Liver (tissue), 9 donors: ENCODE data around the gene ATP5MK. TPM values are rescaled to one million over a fixed set of nuclear protein-coding genes. Genes with fewer than 3 reads are reported as not detected.

Source experiments
- DNase-seq: peaks from one replicate; pipeline ENCODE4 v3.0.0-alpha.2; 2017; ENCODE audit warnings: low spot score
- H3K27ac ChIP-seq, 2 donors: one replicate each; pipeline ENCODE4 v1.7.0; 2013; ENCODE audit warnings: inconsistent platforms in 2 of 2, low read length in 2 of 2, control low read depth in 1 of 2, low read depth in 1 of 2, mild to moderate bottlenecking in 1 of 2
- H3K27me3 ChIP-seq, 4 donors: one replicate each; pipeline versions ENCODE4 v1.6.1 to v1.7.0; 2013; ENCODE audit warnings: low read length in 3 of 4, inconsistent platforms in 1 of 4, mild to moderate bottlenecking in 1 of 4, moderate library complexity in 1 of 4; ENCODE audit not compliant: control insufficient read depth in 4 of 4, insufficient read depth in 4 of 4
- H3K36me3 ChIP-seq, 4 donors: one replicate each; pipeline versions ENCODE4 v1.6.1 to v1.7.0; 2013; ENCODE audit warnings: low read length in 3 of 4, mild to moderate bottlenecking in 3 of 4, low read depth in 1 of 4, moderate library complexity in 1 of 4; ENCODE audit not compliant: control insufficient read depth in 4 of 4, insufficient read depth in 3 of 4
- H3K4me1 ChIP-seq, 4 donors: one replicate each; pipeline versions ENCODE4 v1.6.1 to v1.7.0; 2013; ENCODE audit warnings: low read length in 3 of 4, mild to moderate bottlenecking in 3 of 4, moderate library complexity in 1 of 4; ENCODE audit not compliant: control insufficient read depth in 4 of 4, insufficient read depth in 4 of 4
- H3K4me3 ChIP-seq, 3 donors: one replicate each; pipeline versions ENCODE4 v1.6.1 to v1.7.0; 2013; ENCODE audit warnings: low read length in 3 of 3, control low read depth in 1 of 3, low read depth in 1 of 3, mild to moderate bottlenecking in 1 of 3
- H3K9ac ChIP-seq, 2 donors: one replicate each; pipeline ENCODE4 v1.7.0; 2013; ENCODE audit warnings: low read length in 2 of 2, mild to moderate bottlenecking in 2 of 2, moderate library complexity in 2 of 2, control low read depth in 1 of 2, low read depth in 1 of 2
- H3K9me3 ChIP-seq, 4 donors: one replicate each; pipeline versions ENCODE4 v1.6.1 to v1.7.0; 2013; ENCODE audit warnings: low read length in 3 of 4; ENCODE audit not compliant: control insufficient read depth in 4 of 4
- EGR1 ChIP-seq, 2 donors: IDR thresholded peaks; 2 replicates each; pipeline ENCODE4 v1.6.1; 2016 to 2018; ENCODE audit warnings: antibody characterized with exemption in 2 of 2, low read depth in 2 of 2
- FOXA1 ChIP-seq: IDR thresholded peaks from 2 replicates; pipeline ENCODE4 v1.6.1; 2016; ENCODE audit warnings: antibody characterized with exemption
- HNF4A ChIP-seq, 2 donors: conservative IDR thresholded peaks; 2 replicates each; pipeline ENCODE4 v1.6.1; 2016; ENCODE audit warnings: antibody characterized with exemption in 2 of 2, mild to moderate bottlenecking in 2 of 2
- HNF4G ChIP-seq: IDR thresholded peaks from 2 replicates; pipeline ENCODE4 v1.6.1; 2016; ENCODE audit warnings: antibody characterized with exemption
- JUND ChIP-seq, 2 donors: IDR thresholded peaks; 2 replicates each; pipeline ENCODE4 v1.6.1; 2016; ENCODE audit warnings: antibody characterized with exemption in 2 of 2
- NR2F2 ChIP-seq: IDR thresholded peaks from 2 replicates; pipeline ENCODE4 v1.6.1; 2016; ENCODE audit warnings: antibody characterized with exemption
- RAD21 ChIP-seq, 2 donors: IDR thresholded peaks; 2 replicates each; pipeline ENCODE4 v1.6.1; 2016; ENCODE audit warnings: antibody characterized with exemption in 2 of 2, mild to moderate bottlenecking in 2 of 2
- RXRA ChIP-seq, 2 donors: IDR thresholded peaks; 2 replicates each; pipeline ENCODE4 v1.6.1; 2017 to 2018; ENCODE audit warnings: antibody characterized with exemption in 2 of 2, mild to moderate bottlenecking in 1 of 2
- SP1 ChIP-seq: IDR thresholded peaks from 2 replicates; pipeline ENCODE4 v1.6.1; 2018; ENCODE audit warnings: antibody characterized with exemption, mild to moderate bottlenecking
- TAF1 ChIP-seq: conservative IDR thresholded peaks from 2 replicates; pipeline ENCODE4 v1.6.1; 2016; ENCODE audit warnings: antibody characterized with exemption, mild to moderate bottlenecking
- YY1 ChIP-seq: IDR thresholded peaks from 2 replicates; pipeline ENCODE4 v1.6.1; 2016; ENCODE audit warnings: antibody characterized with exemption, mild to moderate bottlenecking
- WGBS: extraction: QIAGEN DNeasy Blood & Tissue Kit; methylation state at CpG from one replicate; pipeline ENCODE4 v1.1.7; 2013; 5-methylcytosine and 5-hydroxymethylcytosine counted together
- polyA plus RNA-seq, 2 donors: library from polyadenylated mRNA; stranded (reverse) in 1 of 2; unstranded in 1 of 2; fragments of 200-250 nt in 1 of 2; fragments of >200 nt in 1 of 2; fragmentation: Nextera tagmentation in 1 of 2; extraction: Ambion mirVana in 1 of 2; gene quantifications; one replicate each; pipeline versions ENCODE4 v1.2.1 to v1.2.3, GENCODE V29; 2013 to 2015
- total RNA-seq, 2 donors: library from RNA; depleted of rRNA; stranded (reverse); fragments of >200 nt; gene quantifications; one replicate each; pipeline ENCODE4 v1.2.3, GENCODE V29; 2014
- TF ChIP-seq, protein P1 (sequence below): fragments of 150-350 bp; IDR thresholded peaks from 2 replicates; pipeline ENCODE4 v1.5.1; 2017; ENCODE audit warnings: improper control_type of control experiment, low read depth, low read length; ENCODE audit not compliant: missing input control
- TF ChIP-seq, protein P2 (sequence below): IDR thresholded peaks from 2 replicates; pipeline ENCODE4 v1.6.1; 2016; ENCODE audit warnings: antibody characterized with exemption
- TF ChIP-seq, protein P3 (sequence below): IDR thresholded peaks from 2 replicates; pipeline ENCODE4 v1.6.1; 2016; ENCODE audit warnings: antibody characterized with exemption, mild to moderate bottlenecking
- TF ChIP-seq, protein P4 (sequence below): IDR thresholded peaks from 2 replicates; pipeline ENCODE4 v1.6.1; 2016; ENCODE audit warnings: antibody characterized with exemption
- TF ChIP-seq, protein P5 (sequence below): IDR thresholded peaks from 2 replicates; pipeline ENCODE4 v1.6.1; 2016; ENCODE audit warnings: antibody characterized with exemption
- donor health status: healthy.
- donor health status: healthy.
- donor health status: healthy.
- donor health status: healthy.
- donor health status: healthy.

The ATP5MK gene
- total and polyA plus RNA-seq, 4 donors = 74.7 to 632 (median 248) TPM

DNA sequence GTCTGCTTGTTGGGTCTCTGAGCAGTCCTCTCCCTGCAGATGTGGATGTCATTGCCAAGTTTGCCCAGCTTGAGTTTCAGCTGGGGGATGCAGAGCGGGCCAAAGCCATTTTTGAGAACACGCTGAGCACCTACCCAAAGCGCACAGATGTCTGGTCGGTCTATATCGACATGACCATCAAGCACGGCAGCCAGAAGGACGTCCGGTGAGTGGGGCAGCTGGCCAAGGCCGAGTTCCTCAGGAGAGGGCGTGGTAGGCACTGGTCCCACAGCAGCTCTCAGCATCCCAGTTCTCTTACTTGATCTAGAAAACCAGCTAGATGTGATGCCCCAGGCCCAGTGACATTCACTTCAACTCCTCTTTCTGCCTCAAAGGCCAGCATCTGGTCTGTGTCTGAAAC, 48.2 kb upstream of the ATP5MK start:
- WGBS = 95% methylated on average over 10 of the region's 10 CpGs
- DNase-seq = no peak
- Histone ChIP-seq H3K27ac (no peak overlapping the region), H3K27me3 (no peaks in the 10 kb centered on the region), H3K4me3 (no peak overlapping the region), H3K9me3 (no peaks in the 10 kb centered on the region), H3K36me3 (peaks cover 8 to 76% (median 43%) of the 10 kb centered on the region in 4 donors), H3K4me1 (no peaks in the 10 kb centered on the region), H3K9ac (no peak overlapping the region)
- TF ChIP-seq SP1 (no peak), NR2F2 (no peak), RAD21 (IDR thresholded peaks at IDR 0.05) (no peak), TAF1 (no peak)
- TF ChIP-seq, protein P1, sequence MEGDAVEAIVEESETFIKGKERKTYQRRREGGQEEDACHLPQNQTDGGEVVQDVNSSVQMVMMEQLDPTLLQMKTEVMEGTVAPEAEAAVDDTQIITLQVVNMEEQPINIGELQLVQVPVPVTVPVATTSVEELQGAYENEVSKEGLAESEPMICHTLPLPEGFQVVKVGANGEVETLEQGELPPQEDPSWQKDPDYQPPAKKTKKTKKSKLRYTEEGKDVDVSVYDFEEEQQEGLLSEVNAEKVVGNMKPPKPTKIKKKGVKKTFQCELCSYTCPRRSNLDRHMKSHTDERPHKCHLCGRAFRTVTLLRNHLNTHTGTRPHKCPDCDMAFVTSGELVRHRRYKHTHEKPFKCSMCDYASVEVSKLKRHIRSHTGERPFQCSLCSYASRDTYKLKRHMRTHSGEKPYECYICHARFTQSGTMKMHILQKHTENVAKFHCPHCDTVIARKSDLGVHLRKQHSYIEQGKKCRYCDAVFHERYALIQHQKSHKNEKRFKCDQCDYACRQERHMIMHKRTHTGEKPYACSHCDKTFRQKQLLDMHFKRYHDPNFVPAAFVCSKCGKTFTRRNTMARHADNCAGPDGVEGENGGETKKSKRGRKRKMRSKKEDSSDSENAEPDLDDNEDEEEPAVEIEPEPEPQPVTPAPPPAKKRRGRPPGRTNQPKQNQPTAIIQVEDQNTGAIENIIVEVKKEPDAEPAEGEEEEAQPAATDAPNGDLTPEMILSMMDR = no peak
- TF ChIP-seq, protein P2, sequence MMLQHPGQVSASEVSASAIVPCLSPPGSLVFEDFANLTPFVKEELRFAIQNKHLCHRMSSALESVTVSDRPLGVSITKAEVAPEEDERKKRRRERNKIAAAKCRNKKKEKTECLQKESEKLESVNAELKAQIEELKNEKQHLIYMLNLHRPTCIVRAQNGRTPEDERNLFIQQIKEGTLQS = no peak

DNA sequence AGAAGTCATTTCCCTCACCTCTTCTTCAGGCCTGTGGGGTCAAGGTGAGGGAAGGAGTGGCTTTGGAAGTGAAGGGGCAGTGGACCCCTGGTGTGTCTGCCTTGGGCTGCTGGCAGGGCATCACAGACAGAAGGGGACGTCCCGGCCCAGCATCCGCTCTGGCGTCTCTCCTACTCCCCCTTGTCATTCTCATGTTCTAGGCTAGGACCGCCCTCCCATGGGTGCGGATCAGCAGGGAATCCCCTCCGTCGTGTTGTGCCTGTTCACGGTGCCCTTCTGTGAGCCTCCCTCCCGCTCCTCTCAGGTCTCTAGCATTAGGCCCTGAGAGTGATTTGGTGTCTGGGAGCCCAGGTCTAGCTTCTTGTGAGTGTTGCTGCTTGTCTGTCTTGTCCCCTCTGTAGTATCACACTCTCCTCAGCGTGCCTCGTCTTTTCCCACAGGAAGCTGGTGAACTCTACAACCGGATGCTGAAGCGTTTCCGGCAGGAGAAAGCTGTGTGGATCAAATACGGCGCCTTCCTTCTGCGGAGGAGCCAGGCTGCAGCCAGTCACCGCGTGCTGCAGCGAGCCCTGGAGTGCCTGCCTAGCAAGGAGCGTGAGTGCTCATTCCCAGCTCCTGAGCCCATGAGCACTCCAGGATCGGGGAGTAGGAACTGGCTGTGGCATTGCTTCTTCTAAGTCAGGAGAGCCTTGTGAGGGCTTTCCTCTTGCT, 47.4 kb upstream of the ATP5MK start:
- no peak overlapping the region for H3K27ac ChIP-seq

DNA sequence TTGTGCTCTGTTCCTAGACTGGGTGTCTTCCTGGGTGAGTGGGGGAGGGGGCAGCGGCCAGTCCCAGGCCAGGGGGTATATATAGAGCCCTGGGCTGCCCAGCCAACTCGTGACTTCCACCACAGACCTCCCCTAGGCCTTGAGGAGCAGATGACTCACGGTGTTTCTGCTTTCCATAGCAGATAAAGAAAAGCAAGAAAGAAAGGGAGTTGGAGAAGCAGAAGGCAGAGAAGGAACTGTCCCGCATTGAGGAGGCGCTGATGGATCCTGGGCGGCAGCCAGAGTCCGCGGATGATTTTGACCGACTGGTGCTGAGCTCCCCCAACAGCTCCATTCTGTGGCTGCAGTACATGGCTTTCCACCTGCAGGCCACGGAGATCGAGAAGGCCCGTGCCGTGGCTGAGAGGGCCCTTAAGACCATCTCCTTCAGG, 45.8 kb upstream of the ATP5MK start:
- Histone ChIP-seq H3K4me1 (no peaks in the 10 kb centered on the region), H3K27me3 (no peaks in the 10 kb centered on the region), H3K27ac (no peak overlapping the region), H3K36me3 (peaks cover 9 to 89% (median 54%) of the 10 kb centered on the region in 4 donors), H3K9me3 (no peaks in the 10 kb centered on the region), H3K9ac (no peak overlapping the region), H3K4me3 (no peak overlapping the region)
- 92% methylated on average over 13 of the region's 13 CpGs for WGBS
- DNase-seq = no peak
- no peak for TF ChIP-seq HNF4A (conservative IDR thresholded peaks at IDR 0.05)
- TF ChIP-seq, protein P3, sequence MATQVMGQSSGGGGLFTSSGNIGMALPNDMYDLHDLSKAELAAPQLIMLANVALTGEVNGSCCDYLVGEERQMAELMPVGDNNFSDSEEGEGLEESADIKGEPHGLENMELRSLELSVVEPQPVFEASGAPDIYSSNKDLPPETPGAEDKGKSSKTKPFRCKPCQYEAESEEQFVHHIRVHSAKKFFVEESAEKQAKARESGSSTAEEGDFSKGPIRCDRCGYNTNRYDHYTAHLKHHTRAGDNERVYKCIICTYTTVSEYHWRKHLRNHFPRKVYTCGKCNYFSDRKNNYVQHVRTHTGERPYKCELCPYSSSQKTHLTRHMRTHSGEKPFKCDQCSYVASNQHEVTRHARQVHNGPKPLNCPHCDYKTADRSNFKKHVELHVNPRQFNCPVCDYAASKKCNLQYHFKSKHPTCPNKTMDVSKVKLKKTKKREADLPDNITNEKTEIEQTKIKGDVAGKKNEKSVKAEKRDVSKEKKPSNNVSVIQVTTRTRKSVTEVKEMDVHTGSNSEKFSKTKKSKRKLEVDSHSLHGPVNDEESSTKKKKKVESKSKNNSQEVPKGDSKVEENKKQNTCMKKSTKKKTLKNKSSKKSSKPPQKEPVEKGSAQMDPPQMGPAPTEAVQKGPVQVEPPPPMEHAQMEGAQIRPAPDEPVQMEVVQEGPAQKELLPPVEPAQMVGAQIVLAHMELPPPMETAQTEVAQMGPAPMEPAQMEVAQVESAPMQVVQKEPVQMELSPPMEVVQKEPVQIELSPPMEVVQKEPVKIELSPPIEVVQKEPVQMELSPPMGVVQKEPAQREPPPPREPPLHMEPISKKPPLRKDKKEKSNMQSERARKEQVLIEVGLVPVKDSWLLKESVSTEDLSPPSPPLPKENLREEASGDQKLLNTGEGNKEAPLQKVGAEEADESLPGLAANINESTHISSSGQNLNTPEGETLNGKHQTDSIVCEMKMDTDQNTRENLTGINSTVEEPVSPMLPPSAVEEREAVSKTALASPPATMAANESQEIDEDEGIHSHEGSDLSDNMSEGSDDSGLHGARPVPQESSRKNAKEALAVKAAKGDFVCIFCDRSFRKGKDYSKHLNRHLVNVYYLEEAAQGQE = no peak
- TF ChIP-seq SP1 = no peak
- TF ChIP-seq, protein P2 = no peak
- no peak for TF ChIP-seq NR2F2
- TF ChIP-seq, protein P1 = no peak
- TF ChIP-seq FOXA1 = no peak
- TF ChIP-seq YY1 = no peak
- no peak for TF ChIP-seq TAF1
- TF ChIP-seq RXRA (IDR thresholded peaks at IDR 0.05) = no peak
- TF ChIP-seq, protein P4, sequence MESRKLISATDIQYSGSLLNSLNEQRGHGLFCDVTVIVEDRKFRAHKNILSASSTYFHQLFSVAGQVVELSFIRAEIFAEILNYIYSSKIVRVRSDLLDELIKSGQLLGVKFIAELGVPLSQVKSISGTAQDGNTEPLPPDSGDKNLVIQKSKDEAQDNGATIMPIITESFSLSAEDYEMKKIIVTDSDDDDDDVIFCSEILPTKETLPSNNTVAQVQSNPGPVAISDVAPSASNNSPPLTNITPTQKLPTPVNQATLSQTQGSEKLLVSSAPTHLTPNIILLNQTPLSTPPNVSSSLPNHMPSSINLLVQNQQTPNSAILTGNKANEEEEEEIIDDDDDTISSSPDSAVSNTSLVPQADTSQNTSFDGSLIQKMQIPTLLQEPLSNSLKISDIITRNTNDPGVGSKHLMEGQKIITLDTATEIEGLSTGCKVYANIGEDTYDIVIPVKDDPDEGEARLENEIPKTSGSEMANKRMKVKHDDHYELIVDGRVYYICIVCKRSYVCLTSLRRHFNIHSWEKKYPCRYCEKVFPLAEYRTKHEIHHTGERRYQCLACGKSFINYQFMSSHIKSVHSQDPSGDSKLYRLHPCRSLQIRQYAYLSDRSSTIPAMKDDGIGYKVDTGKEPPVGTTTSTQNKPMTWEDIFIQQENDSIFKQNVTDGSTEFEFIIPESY = no peak
- TF ChIP-seq EGR1 (IDR thresholded peaks at IDR 0.05; ENCODE audit: low read depth in 2 of 2) = no peak
- no peak for TF ChIP-seq RAD21 (IDR thresholded peaks at IDR 0.05)
- TF ChIP-seq HNF4G = no peak
- no peak for TF ChIP-seq JUND (IDR thresholded peaks at IDR 0.05)

More for the DNA sequence above, 47.4 kb upstream of the ATP5MK start:
- no peak for DNase-seq
- H3K9ac ChIP-seq = no peak overlapping the region
- peaks cover 10 to 84% (median 44%) of the 10 kb centered on the region in 4 donors for H3K36me3 ChIP-seq
- H3K4me3 ChIP-seq = no peak overlapping the region
- H3K4me1 ChIP-seq = no peaks in the 10 kb centered on the region
- WGBS = 93% methylated on average over 23 of the region's 23 CpGs
- no peaks in the 10 kb centered on the region for H3K9me3 ChIP-seq
- TF ChIP-seq, protein P5, sequence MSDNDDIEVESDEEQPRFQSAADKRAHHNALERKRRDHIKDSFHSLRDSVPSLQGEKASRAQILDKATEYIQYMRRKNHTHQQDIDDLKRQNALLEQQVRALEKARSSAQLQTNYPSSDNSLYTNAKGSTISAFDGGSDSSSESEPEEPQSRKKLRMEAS = no peak
- H3K27me3 ChIP-seq = no peaks in the 10 kb centered on the region
